PFSK-1 (cell line): ENCODE results near the gene MFN2.

Experiments
- FOXP2 ChIP-seq: optimal IDR thresholded peaks from 2 replicates; pipeline ENCODE3; 2011; ENCODE audit warnings: borderline replicate concordance, control low read depth, inconsistent platforms; ENCODE audit not compliant: insufficient read depth; ENCODE audit errors: extremely low read length, extremely low read depth
- POLR2AphosphoS5 ChIP-seq: IDR thresholded peaks from 2 replicates; pipeline ENCODE4 v1.6.1; 2012; ENCODE audit warnings: low read depth, mild to moderate bottlenecking, control low read depth, low read length, moderate library complexity
- SIN3A ChIP-seq: IDR thresholded peaks from 2 replicates; pipeline ENCODE4 v1.6.1; 2012; ENCODE audit warnings: mild to moderate bottlenecking, low read length, moderate library complexity, borderline replicate concordance; ENCODE audit not compliant: insufficient read depth
- TAF1 ChIP-seq: IDR thresholded peaks from 2 replicates; pipeline ENCODE4 v1.6.1; 2012; ENCODE audit warnings: low read length, control low read depth, borderline replicate concordance; ENCODE audit not compliant: insufficient read depth
- TF ChIP-seq, protein P1 (sequence below), 2 experiments: IDR thresholded peaks; 2 replicates each; pipeline versions ENCODE4 v1.6.1 to v1.8.0; 2011 to 2012; ENCODE audit warnings: low read depth in 2 of 2, low read length in 2 of 2, control low read depth in 1 of 2, inconsistent platforms in 1 of 2, mild to moderate bottlenecking in 1 of 2, moderate library complexity in 1 of 2; ENCODE audit not compliant: insufficient read depth in 1 of 2

The MFN2 gene

DNA sequence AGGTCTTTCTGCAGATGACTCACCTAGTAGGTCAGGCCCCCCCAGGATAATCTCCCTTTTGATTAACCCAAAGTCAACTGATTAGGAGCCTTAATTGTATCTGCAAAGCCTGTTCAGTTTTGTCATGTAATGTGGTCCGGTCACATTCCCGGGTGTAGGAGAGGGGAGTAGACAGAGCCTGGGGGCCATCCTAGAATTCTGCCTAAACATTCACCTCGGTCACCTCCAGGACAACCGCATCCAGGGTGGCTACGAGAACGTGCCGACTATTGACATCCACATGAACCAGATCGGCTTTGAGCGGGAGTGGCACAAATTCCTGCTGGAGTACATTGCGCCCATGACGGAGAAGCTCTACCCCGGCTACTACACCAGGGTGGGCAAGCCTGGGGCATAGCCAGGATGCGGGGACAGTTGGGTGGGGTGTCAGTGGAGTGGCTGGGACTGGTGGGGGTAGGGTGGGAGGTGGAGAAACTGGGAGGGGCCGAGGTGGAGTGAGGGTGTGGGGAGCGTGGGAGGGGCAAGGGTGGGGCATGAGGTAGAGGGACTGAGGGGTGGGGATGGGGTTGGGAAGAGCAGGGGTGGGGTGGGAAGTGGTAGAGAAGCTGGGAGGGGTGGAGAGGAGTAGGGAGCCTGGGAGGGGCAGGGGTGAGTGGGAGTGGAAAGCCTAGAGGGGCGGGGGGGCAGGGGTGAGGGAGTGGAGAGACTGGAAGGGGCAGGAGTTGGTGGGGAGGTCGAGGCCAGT, 9.6 kb upstream of the MFN2 start:
- TF ChIP-seq, protein P1, sequence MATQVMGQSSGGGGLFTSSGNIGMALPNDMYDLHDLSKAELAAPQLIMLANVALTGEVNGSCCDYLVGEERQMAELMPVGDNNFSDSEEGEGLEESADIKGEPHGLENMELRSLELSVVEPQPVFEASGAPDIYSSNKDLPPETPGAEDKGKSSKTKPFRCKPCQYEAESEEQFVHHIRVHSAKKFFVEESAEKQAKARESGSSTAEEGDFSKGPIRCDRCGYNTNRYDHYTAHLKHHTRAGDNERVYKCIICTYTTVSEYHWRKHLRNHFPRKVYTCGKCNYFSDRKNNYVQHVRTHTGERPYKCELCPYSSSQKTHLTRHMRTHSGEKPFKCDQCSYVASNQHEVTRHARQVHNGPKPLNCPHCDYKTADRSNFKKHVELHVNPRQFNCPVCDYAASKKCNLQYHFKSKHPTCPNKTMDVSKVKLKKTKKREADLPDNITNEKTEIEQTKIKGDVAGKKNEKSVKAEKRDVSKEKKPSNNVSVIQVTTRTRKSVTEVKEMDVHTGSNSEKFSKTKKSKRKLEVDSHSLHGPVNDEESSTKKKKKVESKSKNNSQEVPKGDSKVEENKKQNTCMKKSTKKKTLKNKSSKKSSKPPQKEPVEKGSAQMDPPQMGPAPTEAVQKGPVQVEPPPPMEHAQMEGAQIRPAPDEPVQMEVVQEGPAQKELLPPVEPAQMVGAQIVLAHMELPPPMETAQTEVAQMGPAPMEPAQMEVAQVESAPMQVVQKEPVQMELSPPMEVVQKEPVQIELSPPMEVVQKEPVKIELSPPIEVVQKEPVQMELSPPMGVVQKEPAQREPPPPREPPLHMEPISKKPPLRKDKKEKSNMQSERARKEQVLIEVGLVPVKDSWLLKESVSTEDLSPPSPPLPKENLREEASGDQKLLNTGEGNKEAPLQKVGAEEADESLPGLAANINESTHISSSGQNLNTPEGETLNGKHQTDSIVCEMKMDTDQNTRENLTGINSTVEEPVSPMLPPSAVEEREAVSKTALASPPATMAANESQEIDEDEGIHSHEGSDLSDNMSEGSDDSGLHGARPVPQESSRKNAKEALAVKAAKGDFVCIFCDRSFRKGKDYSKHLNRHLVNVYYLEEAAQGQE (IDR thresholded peaks at IDR 0.05; ENCODE audit: insufficient read depth in 1 of 2, low read depth in 2 of 2, low read length in 2 of 2) = no peak
- TF ChIP-seq FOXP2 (no peak), POLR2AphosphoS5 (no peak), TAF1 (no peak), SIN3A (no peak)

DNA sequence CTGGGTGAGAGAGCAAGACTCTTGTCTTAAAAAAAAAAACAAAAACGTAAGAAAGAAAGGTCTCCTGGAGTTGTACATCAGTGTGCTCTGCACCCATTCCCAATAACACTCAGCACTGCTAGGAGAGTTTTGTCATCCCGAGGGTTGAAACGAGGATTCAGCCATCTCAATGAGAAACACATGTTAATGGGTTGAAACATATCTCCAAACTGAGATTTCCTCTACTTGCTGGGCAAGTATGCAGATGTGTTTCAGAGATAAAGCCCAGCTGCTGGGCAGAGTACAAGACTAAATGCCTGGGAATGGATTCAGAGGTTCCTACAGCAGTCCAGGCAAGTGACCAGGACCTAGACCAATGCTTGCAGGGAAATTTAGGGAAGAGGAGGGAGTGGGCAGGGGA, 2.6 kb upstream of the MFN2 start:
- TF ChIP-seq, protein P1 (IDR thresholded peaks at IDR 0.05; ENCODE audit: insufficient read depth in 1 of 2, low read depth in 2 of 2, low read length in 2 of 2) = no peak
- TF ChIP-seq POLR2AphosphoS5 (no peak), TAF1 (no peak), SIN3A (no peak), FOXP2 (no peak)

DNA sequence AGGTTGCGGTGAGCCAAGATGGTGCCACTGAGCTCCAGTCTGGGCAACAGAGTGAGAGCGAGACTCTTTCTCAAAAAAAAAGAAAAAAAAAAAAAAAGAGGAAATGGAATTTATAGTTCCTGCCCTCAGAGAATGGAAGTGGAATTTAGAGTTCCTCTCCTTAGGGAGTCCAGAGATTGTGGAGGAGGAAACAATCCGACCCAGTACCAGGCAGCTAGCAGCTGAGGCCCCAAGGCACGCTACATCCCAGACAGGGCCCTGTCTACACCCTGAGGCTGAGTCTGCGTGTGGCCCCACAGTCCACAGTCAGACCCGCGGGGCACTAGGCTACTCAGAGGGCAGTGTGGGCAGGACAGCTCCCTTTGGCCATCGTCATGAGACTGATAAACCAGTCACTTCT, 1.9 kb upstream of the MFN2 start:
- TF ChIP-seq FOXP2 (no peak), POLR2AphosphoS5 (no peak), SIN3A (no peak), TAF1 (no peak)
- TF ChIP-seq, protein P1 (IDR thresholded peaks at IDR 0.05; ENCODE audit: insufficient read depth in 1 of 2, low read depth in 2 of 2, low read length in 2 of 2) = no peak

DNA sequence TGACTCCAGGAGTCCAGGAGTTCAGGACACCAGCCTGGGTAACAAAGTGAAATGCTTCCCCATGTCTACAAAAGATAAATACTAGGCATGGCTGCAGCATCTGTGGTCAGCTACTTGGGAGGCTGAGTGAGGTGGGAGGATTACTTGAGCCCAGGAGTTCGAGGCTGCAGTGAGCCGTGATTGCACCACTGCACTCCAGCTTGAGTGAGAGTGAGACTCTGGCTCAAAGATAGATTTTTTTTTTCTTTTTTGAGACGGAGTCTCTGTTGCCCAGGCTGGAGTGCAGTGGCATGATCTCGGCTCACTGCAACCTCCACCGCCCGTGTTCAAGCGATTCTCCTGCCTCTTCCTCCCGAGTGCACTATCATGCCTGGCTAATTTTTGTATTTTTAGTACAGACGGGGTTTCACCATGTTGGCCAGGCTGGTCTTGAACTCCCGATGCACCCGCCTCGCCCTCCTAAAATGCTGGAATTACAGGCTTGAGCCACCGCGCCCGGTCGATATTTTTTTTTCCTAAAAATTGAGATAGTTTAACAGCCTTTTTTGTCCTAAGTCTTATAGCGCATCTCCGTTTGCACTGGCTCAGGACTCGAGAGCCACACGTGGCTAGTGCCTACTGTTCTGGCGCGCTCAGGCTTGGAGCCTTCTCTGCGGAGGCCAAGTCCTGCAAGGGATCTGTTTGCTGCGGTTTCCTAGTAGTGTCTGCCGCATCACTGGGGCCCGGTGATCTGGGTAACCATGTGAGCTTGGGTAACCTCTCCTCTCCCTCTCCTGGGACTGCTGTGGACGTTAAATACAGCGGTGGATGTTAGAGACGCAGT, 1.0 kb upstream of the MFN2 start:
- TF ChIP-seq POLR2AphosphoS5 = no peak

DNA sequence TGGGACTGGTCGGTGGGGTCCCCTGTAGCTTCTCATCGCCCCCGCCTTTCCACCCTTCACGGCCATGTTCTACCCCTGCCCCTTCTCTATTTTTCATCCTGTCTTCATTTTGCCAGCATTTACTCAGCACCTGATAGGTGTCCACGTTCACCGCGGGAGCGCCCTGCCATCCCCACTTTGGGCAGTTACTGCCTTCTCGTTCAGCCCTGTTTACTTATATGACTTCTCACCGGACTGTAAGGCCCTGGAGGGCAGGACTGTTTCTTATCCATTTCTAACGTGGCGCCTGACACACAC, 380 bp downstream of the MFN2 start:
- no peak; the same call in 1 of the 2 replicates for TF ChIP-seq POLR2AphosphoS5
- no peak for TF ChIP-seq FOXP2
- TF ChIP-seq TAF1 = no peak
- TF ChIP-seq, protein P1 (IDR thresholded peaks at IDR 0.05; ENCODE audit: insufficient read depth in 1 of 2, low read depth in 2 of 2, low read length in 2 of 2) = no peak
- no peak for TF ChIP-seq SIN3A
